HG03460 (cell line): ENCODE data around the gene TUSC1.
"Not testable (repeated sequence)": the region's sequence is repeated elsewhere in the genome, so short reads cannot be mapped to it uniquely, and the experiment has no call there.

ENCODE experiments used
- ATAC-seq: cut with Tn5 transposase; IDR thresholded peaks from one replicate; pipeline ENCODE4 v1.9.1; 2021; ENCODE audit not compliant: unreplicated experiment

TUSC1 gene

GRCh38 chr9:25678147-25678666 is at the start of gene TUSC1:
TSS of gene TUSC1 (minus strand) at chr9:25678444. CDS start at chr9:25678312, 132 bp downstream.
- ATAC-seq: no peak

- ATAC-seq: no peak
Measured at GRCh38 chr9:25726871-25727410, 48.7 kb upstream of the TUSC1 start.

DNA sequence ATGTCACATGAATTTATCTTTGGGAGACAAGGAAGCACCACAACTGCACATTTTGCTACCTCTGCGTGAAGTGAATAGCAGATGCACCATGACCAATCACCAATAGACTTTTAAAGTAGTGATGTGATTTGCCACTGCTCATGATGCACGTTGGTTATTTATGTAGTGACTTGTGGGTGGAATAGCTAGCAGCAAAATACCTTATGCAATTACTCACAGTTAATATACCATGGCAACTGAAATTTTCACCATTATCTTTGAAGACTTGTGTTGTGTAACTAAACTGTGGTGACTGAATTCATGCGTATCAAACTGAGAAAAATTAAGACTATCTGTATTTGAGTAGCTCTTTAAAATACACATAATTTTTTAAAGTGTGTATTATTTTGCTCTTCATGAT is 46.2 kb upstream of the TUSC1 start:
- ATAC-seq: no peak

DNA sequence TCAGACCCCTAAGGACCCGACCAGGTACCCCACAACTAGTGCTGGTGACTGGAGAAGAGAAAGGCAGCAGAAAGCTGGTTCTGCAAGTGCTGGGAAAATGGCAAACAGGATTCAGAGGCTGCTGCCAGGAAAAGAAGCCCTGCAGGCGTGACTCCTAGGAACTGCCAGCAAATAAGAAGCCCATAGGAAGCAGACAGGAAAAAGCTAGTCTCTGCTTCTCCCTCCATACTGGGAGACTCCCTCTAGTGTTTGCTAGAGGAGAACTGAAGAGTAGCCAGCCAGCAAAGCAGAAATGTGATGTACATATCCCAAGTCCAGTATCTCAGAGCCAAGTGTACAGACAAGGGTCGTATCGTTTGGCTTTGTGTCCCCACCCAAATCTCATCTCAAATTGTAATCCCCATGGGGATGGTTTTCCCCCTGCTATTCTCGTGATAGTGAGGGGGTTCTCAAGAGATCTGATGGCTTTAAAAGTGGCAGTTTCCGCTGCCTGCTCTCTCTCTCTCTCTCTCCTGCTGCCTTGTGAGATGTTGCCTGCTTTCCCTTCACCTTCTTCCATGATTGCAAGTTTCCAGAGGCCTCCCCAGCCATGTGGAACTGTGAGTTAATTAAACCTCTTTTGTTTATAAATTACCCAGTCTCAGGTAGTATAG is 38.1 kb upstream of the TUSC1 start:
- no peak for ATAC-seq

GRCh38 chr9:25709941-25710340 is 31.7 kb upstream of the TUSC1 start:
- no peak for ATAC-seq

DNA sequence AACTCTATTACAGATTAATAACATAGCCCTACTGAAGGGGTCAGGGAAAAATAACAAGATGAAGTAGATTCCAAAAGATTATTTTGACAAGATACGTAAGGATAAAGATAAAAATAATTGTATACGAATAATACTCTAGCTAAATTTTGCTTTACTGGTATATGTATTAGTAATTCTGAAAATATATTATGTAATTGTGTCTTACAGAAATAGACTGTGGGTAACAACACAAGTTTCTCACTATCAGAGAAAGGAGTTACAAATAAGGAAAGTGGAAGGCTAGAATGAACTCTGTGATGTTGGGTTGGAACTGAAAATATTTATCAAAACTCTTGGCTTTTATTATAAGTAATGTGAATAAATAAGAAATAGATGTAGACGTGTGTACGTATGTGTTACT is 26.6 kb upstream of the TUSC1 start:
- no peak for ATAC-seq

GRCh38 chr9:25703701-25704357 is 25.6 kb upstream of the TUSC1 start:
- ATAC-seq: no peak

- no peak for ATAC-seq
Measured at GRCh38 chr9:25702536-25702935, 24.3 kb upstream of the TUSC1 start.

- not testable (repeated sequence) for ATAC-seq
Measured at GRCh38 chr9:25700899-25701298, 22.7 kb upstream of the TUSC1 start.

DNA sequence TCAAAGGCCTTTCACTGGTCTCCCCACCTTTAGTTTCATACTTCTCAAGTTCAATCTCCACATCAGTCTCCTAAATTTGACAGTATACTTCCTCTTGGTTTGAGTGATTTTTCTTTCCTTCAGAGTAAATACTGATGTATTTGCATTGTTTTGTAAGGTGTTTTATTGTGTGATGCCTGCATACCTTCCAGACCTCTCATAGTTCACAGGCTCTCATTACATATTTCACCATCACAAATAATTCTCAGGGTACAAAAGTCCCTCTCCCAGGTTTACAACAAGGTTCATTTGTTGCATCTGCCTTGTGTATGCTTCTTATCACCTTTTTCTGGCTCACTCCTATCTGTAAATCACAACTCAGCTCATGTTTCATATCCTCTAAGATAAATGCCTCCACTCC is 22.2 kb upstream of the TUSC1 start:
- no peak for ATAC-seq

DNA sequence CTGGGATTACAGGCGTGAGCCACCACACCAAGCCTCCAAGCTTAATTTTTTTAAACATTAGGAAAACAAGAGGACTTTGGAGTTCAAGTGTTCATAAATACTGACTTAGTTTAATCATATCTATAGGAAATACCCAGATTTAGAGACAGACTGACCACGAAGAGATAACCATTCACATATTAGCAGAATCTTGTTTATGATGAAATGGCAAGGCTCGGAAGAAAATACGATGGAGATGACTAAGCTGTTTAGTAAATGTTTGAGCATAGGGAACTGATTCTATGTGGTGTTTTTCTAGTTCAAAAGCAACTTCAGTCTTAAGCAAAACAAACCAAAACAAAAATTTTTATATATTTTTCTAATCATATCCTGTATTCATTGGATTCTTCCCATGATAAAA is 13.5 kb upstream of the TUSC1 start:
- ATAC-seq: no peak

GRCh38 chr9:25684321-25684720 is 6.1 kb upstream of the TUSC1 start:
- no peak for ATAC-seq

- ATAC-seq: no peak
Measured at GRCh38 chr9:25681266-25681665, 3.0 kb upstream of the TUSC1 start.

GRCh38 chr9:25678846-25679360 is 659 bp upstream of the TUSC1 start:
- ATAC-seq: no peak

DNA sequence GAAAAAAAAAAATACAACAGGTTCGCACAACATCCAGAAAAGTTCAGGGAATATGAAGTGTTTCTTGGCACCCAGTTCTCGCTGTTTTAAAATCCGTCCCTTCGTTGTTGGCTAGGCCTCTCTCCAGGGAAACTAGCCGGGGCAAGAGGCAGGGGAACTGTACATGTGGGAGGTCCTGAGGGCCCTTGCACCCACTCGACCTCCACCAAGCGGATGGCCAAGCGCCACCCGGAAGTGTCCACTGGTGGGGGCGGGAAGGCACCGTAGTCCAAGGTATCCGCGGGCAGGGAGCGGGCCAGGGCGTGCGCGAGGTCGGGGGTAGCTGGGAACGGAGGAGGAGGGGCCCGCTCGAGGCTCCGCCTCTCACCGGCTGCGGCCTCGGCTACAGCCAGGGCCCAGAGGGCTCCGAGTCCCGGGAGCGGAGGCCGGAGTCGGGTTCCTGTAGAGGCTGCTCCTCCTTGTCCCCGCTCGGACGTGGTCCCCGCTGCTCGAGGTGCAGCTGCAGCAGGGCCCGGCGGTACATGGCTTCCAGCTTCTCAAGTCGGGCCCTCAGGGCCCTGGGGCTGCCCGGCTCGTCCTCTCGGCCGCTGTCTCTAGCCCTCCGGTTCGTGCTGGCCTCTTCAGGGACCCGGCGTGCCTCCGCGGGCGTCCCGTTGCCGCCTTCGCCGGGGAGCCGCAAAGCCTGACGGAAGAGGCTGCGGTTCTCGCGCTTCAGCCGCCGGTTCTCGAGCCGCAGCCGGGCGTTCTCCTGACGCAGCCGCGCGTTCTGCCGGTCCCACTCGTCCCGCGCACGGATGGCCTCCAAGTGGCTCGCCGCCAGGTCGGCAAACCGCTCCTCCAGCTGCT is 720 bp downstream of the TUSC1 start:
- ATAC-seq: no peak

- ATAC-seq: not testable (repeated sequence)
Measured at GRCh38 chr9:25675858-25676257, 2.4 kb downstream of the TUSC1 start.

DNA sequence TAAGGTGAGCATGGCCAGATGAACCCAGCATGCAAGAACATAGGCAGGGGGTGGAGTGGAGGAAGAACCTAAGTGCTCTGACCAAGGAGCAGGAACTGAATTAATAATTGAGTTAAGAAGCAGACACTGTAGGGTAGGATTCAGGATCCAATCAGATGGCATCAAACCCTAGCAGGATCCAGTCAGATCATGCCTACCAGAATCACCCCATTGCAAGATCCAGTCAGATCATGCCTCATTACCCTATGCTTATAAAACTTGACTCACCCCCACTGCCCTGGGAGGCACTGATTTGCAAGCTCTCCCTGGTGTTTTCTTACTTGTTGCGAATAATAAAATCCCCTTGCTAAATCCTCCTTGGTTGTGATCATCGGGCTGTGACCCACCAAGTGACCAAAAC is 19.7 kb downstream of the TUSC1 start:
- no peak for ATAC-seq

DNA sequence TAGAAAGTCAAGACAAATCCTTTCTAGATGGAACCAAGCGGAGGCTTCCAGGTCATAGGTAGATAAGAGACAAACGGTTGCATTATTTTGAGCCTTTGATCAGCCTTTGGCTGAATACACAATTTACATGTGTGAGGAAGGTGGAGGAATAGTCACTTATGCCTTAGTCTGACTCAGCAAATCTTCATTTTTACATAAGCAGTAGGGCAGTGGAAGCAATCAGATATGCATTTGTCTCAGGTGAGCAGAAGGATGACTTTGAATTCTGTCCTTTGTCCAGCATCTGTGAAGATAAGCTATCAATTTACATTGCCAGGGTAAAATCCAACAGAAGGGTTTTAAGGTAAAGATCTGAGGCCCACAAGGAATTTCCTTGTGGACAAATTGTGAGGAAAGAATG is 23.8 kb downstream of the TUSC1 start:
- ATAC-seq: no peak

GRCh38 chr9:25648116-25648515 is 30.1 kb downstream of the TUSC1 start:
- ATAC-seq: no peak

DNA sequence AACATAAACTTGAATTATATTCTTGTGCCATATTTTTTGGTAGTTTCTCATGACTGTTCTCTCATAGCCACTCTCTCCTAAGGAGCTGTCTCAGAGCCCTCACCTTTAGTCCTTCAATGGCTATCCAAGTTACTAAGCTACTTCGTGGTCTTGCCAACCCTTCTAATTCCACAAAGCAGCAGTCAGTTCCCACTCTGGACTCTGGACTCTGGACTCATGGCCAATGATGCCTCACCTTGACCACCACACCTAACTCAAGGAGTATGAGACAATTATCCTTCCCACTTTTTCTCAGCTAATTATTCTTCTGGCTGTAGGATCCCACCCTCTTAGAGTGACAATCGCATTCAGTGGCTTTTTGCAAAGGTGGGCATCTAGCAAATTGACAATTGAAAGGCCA is 42.2 kb downstream of the TUSC1 start:
- ATAC-seq: no peak

- no peak for ATAC-seq
Measured at GRCh38 chr9:25629231-25629630, 49.0 kb downstream of the TUSC1 start.
